Endometrium (tissue), 2 donors: Measurements from ENCODE around the gene SLIT3.
"Not testable (repeated sequence)": the region's sequence is repeated elsewhere in the genome, so short reads cannot be mapped to it uniquely, and the experiment has no call there.

Experiments used
- FAIRE-seq: peaks from 2 replicates; lab custom pipeline; 2012; peaks lifted over from hg19 to GRCh38; lab: Jason Lieb, UNC
- donor health status: control.
- donor health status: control.

SLIT3 gene

DNA sequence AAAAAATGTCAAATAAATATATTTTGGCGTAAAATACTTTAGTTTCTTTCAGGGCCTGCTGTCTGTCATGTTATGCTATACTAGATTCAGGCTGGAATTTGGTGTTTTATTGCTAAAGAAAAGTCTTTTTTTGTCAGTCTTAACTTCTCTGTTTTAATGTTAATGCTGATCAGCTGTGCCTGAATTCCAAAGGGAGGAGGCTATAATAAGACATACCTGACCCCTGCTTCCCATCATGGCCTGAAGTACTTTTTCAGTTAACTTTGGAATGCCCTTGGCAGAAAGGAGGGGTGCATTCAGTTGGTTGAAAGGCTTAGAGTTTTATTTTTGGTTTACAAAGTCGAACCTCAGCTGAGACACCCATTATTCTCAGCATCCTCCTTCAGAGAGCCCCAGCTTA is 663.7 kb downstream of the SLIT3 start:
- FAIRE-seq = no peak

DNA sequence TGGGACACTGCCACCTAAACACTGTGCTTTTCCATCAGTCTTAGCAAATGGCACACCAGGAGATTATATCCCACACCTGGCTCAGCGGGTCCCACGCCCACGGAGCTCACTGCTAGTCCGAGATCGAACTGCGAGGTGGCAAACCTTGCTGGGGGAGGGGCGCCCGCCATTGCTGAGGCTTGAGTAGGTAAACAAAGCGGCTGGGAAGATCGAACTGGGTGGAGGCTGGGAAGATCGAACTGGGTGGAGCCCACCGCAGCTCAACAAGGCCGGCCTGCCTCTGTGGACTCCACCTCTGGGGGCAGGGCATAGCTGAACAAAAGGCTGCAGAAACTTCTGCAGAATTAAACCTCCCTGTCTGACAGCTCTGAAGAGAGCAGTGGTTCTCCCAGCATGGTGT is 670.0 kb downstream of the SLIT3 start:
- FAIRE-seq = not testable (repeated sequence)

DNA sequence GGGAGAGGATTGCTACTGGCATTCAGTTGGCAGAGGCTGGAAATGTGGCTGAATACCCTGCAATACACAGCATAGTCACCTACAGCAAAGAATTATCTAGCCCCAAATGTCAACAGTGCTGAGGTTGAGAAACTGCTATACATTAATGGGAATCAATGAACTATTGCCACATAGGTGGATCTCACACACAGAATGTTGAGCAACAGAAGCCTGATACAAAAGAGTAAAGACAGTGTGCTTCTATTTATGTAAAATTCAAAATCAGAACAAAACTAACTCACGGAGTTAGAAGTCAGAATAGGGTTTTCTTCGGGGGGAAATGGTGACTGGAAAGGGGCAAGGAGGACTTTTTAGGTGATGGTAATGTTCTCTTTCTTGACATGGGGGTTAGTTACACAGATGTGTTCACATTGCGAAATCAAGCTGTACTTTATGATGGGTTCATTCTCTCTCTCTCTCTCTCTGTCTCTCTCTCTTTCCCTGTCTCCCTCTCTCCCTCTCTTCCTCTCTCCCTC is 676.0 kb downstream of the SLIT3 start:
- FAIRE-seq = no peak

DNA sequence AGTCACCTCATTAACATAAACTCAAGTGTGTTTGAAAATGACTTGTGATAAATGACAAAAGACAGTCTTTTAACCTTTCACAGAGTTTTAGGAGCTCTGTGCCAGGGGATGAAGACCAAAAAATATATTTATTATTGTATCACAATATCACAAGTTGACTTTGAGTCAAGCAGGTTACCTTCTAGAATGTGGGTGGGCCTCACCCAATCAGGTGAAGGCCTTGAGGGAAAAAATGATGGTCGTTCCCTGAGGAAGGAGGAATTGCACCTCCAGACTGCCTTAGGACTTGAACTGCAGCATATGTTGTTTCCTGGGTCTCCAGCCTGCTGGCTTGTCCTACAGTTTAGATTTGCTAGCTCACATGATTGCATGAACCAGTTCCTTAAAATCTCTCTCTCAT is 680.1 kb downstream of the SLIT3 start:
- no peak for FAIRE-seq

DNA sequence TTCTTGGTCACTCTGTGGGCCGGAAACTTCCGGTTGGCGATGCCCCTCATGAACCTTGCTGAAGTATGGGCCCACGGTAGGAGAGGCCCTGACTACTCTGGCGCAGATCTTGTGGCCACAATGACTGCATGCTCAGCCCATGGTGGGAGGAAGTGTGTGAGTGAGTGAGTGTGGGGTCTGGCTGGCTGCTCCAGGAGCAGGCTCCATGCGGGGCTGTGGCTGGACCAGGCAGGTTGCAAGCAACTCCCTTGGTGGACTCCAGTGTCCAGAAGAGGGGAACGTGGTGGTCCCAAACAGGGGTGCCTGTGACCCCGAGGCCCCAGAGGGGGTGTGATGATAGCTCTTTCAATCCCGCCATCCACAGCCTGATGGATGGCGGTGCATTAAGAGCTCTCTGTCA is 686.3 kb downstream of the SLIT3 start:
- FAIRE-seq = no peak

DNA sequence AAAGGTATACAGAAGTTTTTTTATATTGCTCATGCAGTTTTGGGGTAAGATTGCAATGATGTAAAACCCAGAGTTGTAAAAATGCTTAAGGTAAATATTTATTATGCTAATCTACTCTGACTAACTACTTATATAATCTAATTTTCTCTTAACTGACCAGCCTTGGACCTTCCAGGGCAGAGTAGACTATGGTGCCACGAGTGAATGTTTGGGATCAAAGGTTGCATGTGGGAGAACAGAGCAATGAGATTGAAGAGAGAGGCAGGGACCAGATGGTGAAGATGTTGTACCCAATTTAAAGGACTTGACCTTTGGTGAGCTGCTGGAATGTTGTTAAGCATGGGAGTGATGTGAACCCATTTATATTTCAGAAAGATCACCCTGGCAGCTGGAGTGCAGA is 686.9 kb downstream of the SLIT3 start:
- no peak for FAIRE-seq

DNA sequence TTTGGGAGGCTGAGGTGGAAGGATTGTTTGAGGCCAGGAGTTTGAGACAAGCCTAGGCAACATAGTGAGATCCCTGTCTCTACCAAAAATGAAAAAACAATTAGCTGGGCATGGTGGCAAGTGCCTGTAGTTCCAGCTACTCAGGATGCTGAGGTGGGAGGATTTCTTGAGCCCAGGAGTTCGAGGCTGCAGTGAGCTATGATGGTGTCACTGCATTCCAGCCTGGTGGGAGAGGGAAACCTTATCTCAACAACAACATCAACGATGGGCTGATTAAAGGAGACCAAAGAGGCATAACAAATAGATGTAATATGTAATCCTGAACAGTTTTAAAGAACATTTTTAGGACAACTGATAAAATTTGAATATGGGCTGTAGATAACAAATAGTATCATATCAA is 687.5 kb downstream of the SLIT3 start:
- FAIRE-seq = no peak

DNA sequence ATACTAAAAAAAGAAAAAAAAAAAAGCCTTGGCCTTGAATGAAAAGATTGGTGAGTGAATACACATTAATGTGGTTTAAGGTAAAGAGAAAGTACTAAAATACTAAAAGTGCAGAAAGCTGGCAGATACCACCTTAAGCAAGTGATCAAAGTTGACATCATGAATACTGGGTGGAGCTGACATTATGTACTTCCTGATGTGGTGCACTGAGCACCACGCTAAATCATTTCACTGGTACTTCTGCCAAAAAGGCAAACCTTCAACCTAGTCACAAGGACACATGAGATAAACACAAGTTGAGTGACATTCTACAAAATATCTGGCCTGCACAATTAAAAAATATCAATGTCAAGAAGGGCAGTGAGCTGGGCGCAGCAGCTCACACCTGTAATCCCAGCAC is 687.9 kb downstream of the SLIT3 start:
- FAIRE-seq = no peak

DNA sequence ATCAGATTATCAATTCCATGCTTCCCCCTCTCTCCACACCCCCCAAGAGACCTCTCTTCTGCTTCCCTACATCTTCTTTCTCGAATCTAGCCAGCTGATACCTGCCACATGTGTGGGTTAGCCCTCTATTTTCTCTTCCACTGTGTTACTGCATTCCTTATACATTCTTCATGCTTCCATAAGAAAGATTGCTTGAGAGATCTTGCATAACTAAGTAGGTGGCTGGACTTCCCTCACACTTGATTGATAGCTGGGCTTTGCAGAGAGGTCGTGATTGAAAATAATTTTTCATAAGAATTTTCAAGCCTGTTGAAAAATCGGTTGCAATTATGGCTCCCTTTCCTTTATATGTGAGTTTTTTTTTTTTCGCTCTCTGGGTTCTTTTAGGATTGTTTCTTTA is 688.8 kb downstream of the SLIT3 start:
- no peak for FAIRE-seq
